Pulmonary artery endothelial cell (primary cell): ENCODE results near the gene TCTN2. TPM values are rescaled to one million over a fixed set of nuclear protein-coding genes. Genes with fewer than 3 reads are reported as not detected.

Source experiments
- DNase-seq: peaks from one replicate; pipeline ENCODE4 v3.0.0-alpha.2; 2011; ENCODE audit warnings: low read depth, low spot score
- total RNA-seq: library from RNA; depleted of rRNA; stranded (reverse); fragments of >200 nt; gene quantifications from 2 replicates; pipeline ENCODE4 v1.2.3, GENCODE V29; 2014

Gene TCTN2
- total RNA-seq, result 7.9 and 8.2 TPM in 2 replicates

DNA sequence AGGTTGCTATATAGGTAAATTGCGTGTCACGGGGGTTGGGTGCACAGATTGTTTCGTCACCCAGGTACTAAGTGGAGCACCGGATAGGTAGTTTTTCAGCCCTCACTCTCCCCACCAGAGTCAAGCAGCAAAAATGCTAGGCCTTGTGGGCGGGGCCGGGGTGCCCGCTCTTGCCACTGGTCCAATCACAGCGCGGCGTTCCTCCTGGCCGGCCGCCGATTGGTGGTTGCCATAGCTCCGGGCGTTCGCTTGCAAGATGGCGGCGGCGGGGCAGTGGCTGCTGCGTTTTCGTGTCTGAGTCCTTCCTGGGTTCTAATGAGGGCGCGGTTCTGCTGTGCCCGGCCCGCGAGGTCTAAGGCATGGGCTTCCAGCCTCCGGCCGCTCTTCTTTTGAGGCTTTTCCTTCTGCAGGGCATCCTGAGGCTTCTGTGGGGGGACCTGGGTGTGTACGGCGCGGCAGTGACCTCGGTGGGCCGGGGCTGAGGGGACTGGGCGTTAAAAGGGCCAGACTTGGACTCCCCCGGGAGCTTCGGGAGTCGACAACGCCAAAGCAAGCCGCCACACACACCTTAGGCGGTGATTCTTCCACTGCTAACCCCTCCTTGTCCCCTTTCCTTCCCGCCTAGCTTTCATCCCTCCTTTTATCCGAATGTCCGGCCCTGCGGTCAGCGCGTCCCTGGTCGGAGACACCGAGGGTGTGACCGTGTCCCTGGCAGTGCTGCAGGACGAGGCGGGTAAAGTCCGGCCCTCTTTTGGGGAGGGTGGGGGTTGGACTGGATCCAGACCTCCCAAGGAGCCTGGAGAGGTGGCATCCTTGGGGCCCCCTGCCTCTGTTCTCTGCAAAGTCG is at the start of gene TCTN2:
TSS of gene TCTN2 (plus strand) at position 232 of the 847 bp plus-strand sequence. CDS start at position 360, 128 bp downstream.
- peak; percentile 63 for DNase-seq

GRCh38 chr12:123621619-123622530 is 49.0 kb upstream of the TCTN2 start:
- DNase-seq, result no peak

DNA sequence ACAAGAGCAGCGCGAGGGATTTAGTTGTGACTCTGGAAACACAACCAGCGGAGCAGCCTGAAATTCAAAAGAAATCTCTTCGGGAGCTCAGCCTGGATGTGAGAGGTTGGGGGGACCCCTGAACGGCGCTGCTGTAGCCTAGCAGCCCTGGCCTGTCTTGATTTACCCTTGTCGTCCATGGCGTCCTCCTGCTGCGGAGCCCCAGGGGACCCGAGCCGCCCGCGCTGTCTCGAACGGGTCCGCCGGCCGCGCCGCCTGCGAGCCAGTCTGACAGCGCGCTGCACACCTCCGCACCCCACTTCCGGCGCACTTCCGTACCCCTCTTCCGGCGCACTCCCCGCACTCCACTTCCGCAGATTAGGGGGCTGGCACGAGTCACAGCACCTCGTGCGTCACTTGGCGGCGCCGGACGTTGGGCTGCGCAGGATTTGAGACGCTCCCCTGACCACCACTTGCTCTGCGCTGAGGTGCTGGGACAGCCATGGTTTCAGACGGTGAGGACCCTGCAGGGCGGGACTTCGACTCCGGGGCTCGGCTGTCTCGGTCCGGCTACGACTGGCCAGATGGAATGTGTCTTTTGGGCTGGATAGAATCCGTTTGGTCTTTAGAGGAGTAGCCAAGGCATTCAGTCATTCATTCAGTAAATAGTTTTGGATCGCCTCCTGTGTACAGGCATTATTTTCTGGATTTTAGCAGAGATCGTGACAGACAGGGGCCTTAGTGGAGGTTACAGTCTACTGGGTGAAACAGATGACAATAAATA is 37.4 kb upstream of the TCTN2 start, which contains the start of the genes EIF2B1 and GTF2H3:
TSS of gene EIF2B1 (minus strand) at position 308 of the 763 bp plus-strand sequence. CDS start at position 179, 129 bp downstream.
TSS of gene GTF2H3 (plus strand) at position 451 of the 763 bp plus-strand sequence. CDS start at position 482, 31 bp downstream.
- DNase-seq, result peak; percentile 84

- no peak for DNase-seq
Observed at GRCh38 chr12:123634142-123634561, 36.8 kb upstream of the TCTN2 start.

- no peak for DNase-seq
Observed at GRCh38 chr12:123643911-123644310, 27.0 kb upstream of the TCTN2 start.

DNA sequence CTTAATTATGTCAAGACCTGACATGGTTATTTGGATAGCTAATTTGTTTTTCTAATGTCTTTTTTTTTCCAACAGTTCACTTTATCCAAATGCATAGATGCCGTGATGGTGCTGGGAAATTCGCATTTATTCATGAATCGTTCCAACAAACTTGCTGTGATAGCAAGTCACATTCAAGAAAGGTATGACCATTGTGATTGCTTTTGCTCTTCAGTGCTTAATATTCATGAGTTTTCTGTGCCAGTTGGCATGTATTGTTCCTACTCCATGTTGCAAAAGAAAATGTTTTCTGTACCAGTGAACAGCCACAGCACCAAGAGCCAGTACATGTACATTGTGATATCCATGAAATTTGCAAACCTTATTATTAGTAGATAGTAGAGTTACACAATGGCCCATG is 25.5 kb upstream of the TCTN2 start:
- DNase-seq, result no peak

- no peak for DNase-seq
Observed at GRCh38 chr12:123645878-123646277, 25.0 kb upstream of the TCTN2 start.

- no peak for DNase-seq
Observed at GRCh38 chr12:123648401-123648800, 22.5 kb upstream of the TCTN2 start.

GRCh38 chr12:123654129-123654701 is 16.7 kb upstream of the TCTN2 start:
- no peak for DNase-seq

DNA sequence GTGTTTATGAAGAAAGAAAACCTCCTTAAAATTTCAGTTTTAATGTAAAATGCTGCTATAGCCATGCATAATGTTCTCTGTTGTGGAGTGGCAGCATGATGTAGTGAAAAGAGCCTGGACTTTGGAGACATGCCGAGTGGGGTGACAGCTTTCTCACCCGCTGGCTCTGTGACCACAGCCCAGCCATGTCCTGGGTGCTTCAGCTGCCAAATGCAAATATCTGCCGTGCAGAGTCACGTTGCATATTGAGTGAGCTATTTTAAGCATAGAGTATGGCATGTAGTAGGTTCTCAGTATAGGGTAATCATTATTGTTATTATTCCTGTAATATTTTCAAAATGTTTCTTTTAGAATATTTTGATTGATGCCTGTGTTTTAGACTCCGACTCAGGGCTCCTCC is 15.5 kb upstream of the TCTN2 start:
- DNase-seq, result no peak

DNA sequence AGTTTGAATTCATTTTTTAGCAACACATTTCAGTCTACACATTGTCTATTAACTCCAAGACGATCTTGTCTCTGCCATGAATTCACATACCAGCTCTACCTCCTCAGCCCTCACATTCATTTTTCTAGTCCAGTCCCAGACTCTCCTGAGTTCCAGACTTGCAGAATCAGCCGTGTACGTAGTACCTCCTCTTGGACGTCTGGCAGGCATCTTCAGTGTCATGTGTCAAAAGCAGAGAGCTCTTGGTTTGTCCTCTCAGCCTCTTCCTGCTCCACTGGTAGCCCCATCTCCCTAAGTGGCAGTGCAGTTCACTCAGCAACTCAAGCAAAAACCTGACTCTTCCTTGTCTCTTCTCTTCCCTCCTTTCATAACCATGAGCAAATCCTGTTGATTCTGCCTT is 14.5 kb upstream of the TCTN2 start:
- DNase-seq, result no peak

- DNase-seq, result no peak
Observed at GRCh38 chr12:123657211-123657610, 13.7 kb upstream of the TCTN2 start.

DNA sequence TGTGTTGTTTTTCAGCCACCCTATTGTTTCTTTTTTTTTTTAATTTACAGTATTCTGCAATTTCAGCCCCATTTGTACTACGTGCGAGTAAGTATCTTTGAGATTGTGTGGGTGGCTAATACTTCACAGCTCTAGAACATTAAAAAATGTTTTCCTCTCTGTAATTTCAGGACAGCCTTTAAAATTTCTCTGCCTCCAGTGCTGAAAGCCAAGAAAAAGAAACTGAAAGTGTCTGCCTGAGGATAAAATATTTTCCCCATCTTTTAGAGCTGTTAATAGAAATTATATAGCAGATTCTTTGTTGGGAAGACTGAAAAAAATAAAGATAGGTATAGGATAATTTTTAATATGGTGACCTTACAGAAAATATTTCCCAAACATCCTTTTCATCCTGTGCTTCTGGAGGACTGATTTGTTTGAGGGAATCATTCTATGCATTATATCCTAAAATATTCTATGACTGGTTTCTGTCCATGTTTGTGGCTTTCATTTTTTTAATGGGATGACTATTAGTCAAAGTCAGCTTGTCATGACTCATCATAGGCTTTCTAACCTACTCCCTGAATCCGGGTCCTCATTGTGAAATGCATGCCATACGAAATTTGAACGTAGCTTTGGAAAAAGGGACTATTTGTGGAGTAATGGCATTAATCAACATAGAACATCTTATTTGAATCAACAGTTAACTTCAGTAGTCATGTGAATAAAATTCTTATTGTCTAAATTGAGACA is 10.8 kb upstream of the TCTN2 start:
- no peak for DNase-seq

DNA sequence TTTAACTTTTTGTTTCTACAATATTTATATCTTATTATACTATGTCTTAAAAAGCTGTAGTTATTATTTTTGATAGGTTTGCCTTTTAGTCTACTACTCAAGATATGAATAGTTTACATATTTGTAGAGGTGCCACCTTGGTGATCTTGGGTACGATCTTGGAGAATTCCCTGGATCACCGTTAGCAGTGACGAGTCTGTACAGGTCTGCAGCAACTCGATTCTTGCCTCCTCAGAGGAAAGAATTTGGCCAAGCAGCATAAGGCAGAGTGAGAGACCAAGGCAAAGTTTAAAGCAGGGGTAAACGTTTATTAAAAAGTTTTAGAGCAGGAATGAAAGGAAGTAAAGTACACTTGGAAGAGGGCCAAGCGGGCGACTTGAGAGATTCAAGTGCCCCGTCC is 3.1 kb upstream of the TCTN2 start:
- DNase-seq, result no peak

DNA sequence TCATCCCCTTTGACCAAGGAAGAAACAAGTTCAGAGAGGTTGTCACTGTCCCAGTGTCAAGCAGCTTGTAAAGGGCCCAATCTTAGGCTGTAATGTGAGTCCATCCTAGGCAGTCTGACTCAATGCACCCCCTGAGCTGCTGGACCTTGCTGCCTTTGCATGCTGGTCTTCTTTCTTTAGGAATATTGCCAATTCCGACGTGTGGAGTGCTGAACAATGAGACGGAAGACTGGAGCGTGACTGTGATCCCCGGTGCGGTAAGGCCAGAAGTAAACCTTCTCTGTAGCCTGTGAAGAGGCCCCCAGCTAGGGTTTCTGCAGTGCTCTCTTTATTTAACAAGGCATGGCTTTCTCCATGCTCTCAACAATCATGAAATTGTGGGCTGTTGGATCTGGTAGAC is 963 bp downstream of the TCTN2 start:
- DNase-seq, result peak; percentile 13

DNA sequence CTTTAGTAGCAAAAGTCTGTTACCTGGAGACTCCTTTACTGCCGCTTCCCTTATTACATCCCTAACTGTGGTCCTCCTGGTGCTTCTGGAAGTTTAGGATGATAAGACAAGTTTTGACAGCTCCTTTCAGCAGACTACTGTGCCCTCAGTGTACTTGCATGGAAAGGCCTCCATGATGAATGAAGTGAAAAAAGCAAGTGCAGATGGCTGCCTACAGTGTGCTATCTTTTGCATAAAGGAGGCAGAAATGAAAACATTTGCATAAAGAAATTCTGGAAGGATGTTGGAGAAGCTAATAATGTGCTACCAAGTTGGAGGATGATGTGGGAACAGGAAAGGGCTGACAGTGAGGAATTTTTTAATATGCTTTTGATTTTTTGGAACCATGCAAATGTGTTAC is 4.5 kb downstream of the TCTN2 start:
- no peak for DNase-seq

DNA sequence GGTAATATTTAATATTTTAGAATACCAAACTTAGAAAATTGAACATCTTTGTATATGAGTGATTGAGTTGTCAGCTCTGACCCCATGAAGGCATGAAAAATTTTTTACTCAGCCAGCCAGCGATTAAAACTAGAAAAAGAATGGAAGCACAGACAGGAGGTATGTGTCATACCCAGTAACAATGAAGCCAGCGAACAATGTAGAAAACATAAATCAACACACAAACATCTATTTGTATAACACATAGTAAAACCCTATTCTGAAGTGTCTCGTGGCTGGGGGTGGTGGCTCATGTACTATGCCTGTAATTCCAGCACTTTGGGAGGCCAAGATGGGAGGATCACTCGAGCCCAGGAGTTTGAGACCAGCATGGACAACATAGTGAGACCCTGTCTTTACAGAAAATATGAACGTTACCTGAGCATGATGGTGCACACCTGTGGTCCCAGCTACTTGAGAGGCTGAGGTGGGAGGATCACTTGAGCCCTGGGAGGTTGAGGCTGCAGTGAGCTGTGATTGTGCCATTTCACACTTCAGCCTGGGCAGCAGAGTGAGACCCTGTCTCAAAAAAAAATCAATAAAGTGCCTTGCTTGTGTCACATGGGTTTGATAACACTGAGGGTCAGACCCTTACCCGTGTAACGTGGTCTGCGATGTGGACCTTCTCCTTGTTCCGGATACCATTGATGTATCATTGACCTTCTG is 5.9 kb downstream of the TCTN2 start:
- DNase-seq, result no peak

DNA sequence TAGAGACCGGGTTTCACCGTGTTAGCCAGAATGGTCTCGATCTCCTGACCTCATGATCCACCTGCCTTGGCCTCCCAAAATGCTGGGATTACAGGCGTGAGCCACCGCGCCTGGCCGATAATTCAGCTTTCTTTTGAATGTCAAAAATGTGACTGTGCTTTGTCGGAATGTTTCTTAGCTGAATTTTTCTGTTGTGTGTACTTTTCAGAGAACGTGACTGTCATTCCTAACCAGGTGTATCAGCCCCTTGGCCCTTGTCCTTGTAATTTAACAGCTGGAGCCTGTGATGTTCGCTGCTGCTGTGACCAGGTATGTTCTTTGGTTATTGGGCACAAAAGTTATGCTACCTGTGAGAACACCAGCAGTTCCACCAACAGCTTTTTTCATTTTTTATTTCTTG is 8.1 kb downstream of the TCTN2 start:
- no peak for DNase-seq

DNA sequence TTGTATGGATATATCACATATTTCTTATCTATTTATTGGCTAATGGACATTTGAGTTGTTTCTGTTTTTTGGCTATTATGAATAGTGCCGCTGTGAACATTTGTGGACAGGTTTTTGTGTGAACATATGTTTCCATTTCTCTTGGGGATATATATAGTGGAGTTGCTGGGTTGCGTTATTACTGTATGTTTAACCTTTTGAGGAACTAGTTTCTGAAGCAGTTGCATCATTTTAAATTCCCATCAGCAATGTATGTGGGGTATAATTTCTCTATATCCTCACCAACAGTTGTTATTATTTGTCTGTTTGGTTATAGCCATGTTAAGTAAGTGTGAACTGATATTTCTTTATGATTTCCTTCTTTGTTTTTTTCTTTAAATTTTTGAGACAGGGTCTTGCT is 10.7 kb downstream of the TCTN2 start:
- DNase-seq, result no peak

DNA sequence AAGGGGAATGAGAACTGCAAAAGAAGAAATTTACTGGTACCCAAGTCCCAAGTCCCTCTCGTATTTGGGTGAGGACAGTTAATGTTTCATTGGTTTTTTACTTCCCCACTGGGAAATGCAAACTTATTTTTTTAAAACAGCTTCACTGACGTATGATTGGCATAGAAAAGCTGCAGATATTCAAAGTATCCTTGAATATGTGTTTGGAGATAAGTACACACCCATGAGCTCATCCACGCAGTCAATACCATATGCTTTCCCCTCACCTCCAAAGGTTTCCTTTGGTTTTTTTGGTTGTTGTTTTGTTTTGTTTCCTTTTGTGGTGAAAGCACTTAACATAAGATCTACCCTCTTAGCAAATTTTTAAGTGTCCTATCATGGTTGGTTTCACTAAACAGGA is 13.1 kb downstream of the TCTN2 start:
- no peak for DNase-seq
